HCT116 (cell line): ENCODE measurements around the gene DRG1. TPM values are rescaled to one million over a fixed set of nuclear protein-coding genes. Genes with fewer than 3 reads are reported as not detected.

ENCODE experiments used
- ATAC-seq: fragments of 200-7000 bp; cut with Tn5 transposase; 2 replicates; pipeline ENCODE4 v1.9.1; 2020; ENCODE audit warnings: mild to moderate bottlenecking, moderate library complexity
- BruUV-seq: library from RNA; stranded (reverse); fragments of 400-500 nt; replicated peaks from 2 replicates; lab custom pipeline; 2021; lab: Mats Ljungman, UMichigan
- CTCF ChIA-PET: fragments of 300-600 bp; sonication (Branson Sonifier 250); formaldehyde crosslinking; loops from one replicate; lab custom pipeline; 2021; ENCODE audit warnings: antibody characterized with exemption; lab: Charles Lee
- POLR2A ChIA-PET: fragments of 300-600, 350-600 bp; sonication (Branson Sonifier 250); formaldehyde crosslinking; loops from one replicate; lab custom pipeline; 2021; ENCODE audit warnings: antibody characterized with exemption; lab: Charles Lee
- RAD21 ChIA-PET, 2 experiments: fragments of 300-600 bp; sonication (Branson Sonifier 250); formaldehyde crosslinking; loops; one replicate each; lab custom pipeline; 2023; ENCODE audit warnings: low total read pairs in 2 of 2; ENCODE audit not compliant: uncharacterized antibody in 2 of 2, unreplicated experiment in 2 of 2, low non-redundant PET in 1 of 2; lab: Charles Lee
- DNase-seq: peaks from one replicate; pipeline ENCODE4 v3.0.0-alpha.2; 2010; ENCODE audit warnings: low read depth, low spot score
- H2AFZ ChIP-seq: fragments of 200-600 bp; shearing (Covaris generic), sonication (generic); 2 replicates; pipeline ENCODE4 v1.6.1; 2017; ENCODE audit warnings: low read depth, mixed run types, mixed read lengths, antibody characterized with exemption, low read length; ENCODE audit not compliant: poor library complexity, severe bottlenecking
- H3K27ac ChIP-seq: 2 replicates; pipeline ENCODE4 v1.5.1; 2012; ENCODE audit warnings: low read depth, low read length
- H3K27me3 ChIP-seq: fragments of 200-600 bp; sonication (generic); 2 replicates; pipeline ENCODE4 v1.6.1; 2016; ENCODE audit warnings: mixed run types, low read length, mixed read lengths; ENCODE audit not compliant: insufficient read depth
- H3K36me3 ChIP-seq, 2 experiments: fragments of 200-500 bp in 1 of 2; fragments of 200-600 bp in 1 of 2; sonication (Bioruptor generic) in 1 of 2; sonication (generic) in 1 of 2; 2 replicates each; pipeline versions ENCODE4 v1.5.1 to v1.6.1; 2014 to 2016; ENCODE audit warnings: low read length in 2 of 2, inconsistent platforms in 1 of 2, mixed read lengths in 1 of 2, mixed run types in 1 of 2; ENCODE audit not compliant: insufficient read depth in 2 of 2, control insufficient read depth in 1 of 2
- H3K4me1 ChIP-seq, 2 experiments: fragments of 200-600 bp in 1 of 2; sonication (generic) in 1 of 2; 2 replicates each; pipeline versions ENCODE4 v1.5.1 to v1.6.1; 2012 to 2017; ENCODE audit warnings: low read length in 2 of 2, inconsistent platforms in 1 of 2, mild to moderate bottlenecking in 1 of 2, mixed read lengths in 1 of 2, mixed run types in 1 of 2, moderate library complexity in 1 of 2; ENCODE audit not compliant: insufficient read depth in 2 of 2, control insufficient read depth in 1 of 2
- H3K4me2 ChIP-seq: fragments of 200-600 bp; sonication (generic); 2 replicates; pipeline ENCODE4 v1.6.1; 2017; ENCODE audit warnings: mixed run types, low read length, mixed read lengths
- H3K4me3 ChIP-seq, 2 experiments: fragments of 200-600 bp in 1 of 2; sonication (generic) in 1 of 2; replicated peaks in 1 of 2; 2 replicates each; pipeline ENCODE4 v1.5.1; 2011 to 2016; ENCODE audit warnings: low read length in 2 of 2, control low read depth in 1 of 2, low read depth in 1 of 2, mild to moderate bottlenecking in 1 of 2, mixed read lengths in 1 of 2, mixed run types in 1 of 2
- H3K79me2 ChIP-seq: fragments of 200-600 bp; sonication (generic); 2 replicates; pipeline ENCODE4 v1.6.1; 2017; ENCODE audit warnings: mild to moderate bottlenecking, mixed run types, low read length, moderate library complexity, mixed read lengths; ENCODE audit not compliant: insufficient read depth
- H3K9ac ChIP-seq: fragments of 200-600 bp; sonication (generic); 2 replicates; pipeline ENCODE4 v1.6.1; 2016; ENCODE audit warnings: low read length, mixed read lengths
- H3K9me2 ChIP-seq: fragments of 200-600 bp; sonication (generic), shearing (Covaris generic); 2 replicates; pipeline ENCODE4 v1.6.1; 2017; ENCODE audit warnings: mixed run types, mild to moderate bottlenecking, moderate library complexity; ENCODE audit not compliant: insufficient read depth
- H3K9me3 ChIP-seq, 2 experiments: fragments of 200-500 bp in 1 of 2; fragments of 200-600 bp in 1 of 2; sonication (Bioruptor generic) in 1 of 2; sonication (generic) in 1 of 2; 2 replicates each; pipeline ENCODE4 v1.6.1; 2014 to 2017; ENCODE audit warnings: low read length in 2 of 2, mixed read lengths in 2 of 2, inconsistent platforms in 1 of 2, low read depth in 1 of 2, mild to moderate bottlenecking in 1 of 2, mixed run types in 1 of 2, moderate library complexity in 1 of 2; ENCODE audit not compliant: control insufficient read depth in 1 of 2, insufficient read depth in 1 of 2
- H4K20me1 ChIP-seq: fragments of 200-600 bp; sonication (generic), shearing (Covaris generic); 2 replicates; pipeline ENCODE4 v1.6.1; 2017; ENCODE audit warnings: mixed run types, mild to moderate bottlenecking, moderate library complexity; ENCODE audit not compliant: insufficient read depth
- CTCF ChIP-seq, 3 experiments: fragments of 200-600 bp in 1 of 3; sonication (generic) in 1 of 3; IDR thresholded peaks in 2 of 3; conservative IDR thresholded peaks in 1 of 3; 2 replicates each; pipeline ENCODE4 v1.5.1; 2012 to 2017; ENCODE audit warnings: low read depth in 2 of 3, low read length in 2 of 3, antibody characterized with exemption in 1 of 3, borderline replicate concordance in 1 of 3, control low read depth in 1 of 3, mild to moderate bottlenecking in 1 of 3, mixed read lengths in 1 of 3, mixed run types in 1 of 3, moderate library complexity in 1 of 3; ENCODE audit not compliant: insufficient read depth in 1 of 3
- EZH2 ChIP-seq: fragments of 200-600 bp; sonication (generic); IDR thresholded peaks from 2 replicates; pipeline ENCODE4 v1.6.1; 2017; ENCODE audit warnings: antibody characterized with exemption, mixed run types
- JUND ChIP-seq: IDR thresholded peaks from 2 replicates; pipeline ENCODE4 v1.6.1; 2012
- MAX ChIP-seq: IDR thresholded peaks from 2 replicates; pipeline ENCODE4 v1.6.1; 2012
- POLR2AphosphoS5 ChIP-seq: IDR thresholded peaks from 2 replicates; pipeline ENCODE4 v1.6.1; 2011; ENCODE audit warnings: mild to moderate bottlenecking, low read depth, low read length, moderate library complexity
- RAD21 ChIP-seq: IDR thresholded peaks from 2 replicates; pipeline ENCODE4 v1.6.1; 2012; ENCODE audit warnings: low read depth, mild to moderate bottlenecking
- SIN3A ChIP-seq: IDR thresholded peaks from 2 replicates; pipeline ENCODE4 v1.6.1; 2012; ENCODE audit warnings: low read depth
- TCF7L2 ChIP-seq: IDR thresholded peaks from 2 replicates; pipeline ENCODE4 v1.7.0; 2011; ENCODE audit warnings: borderline replicate concordance, inconsistent platforms; ENCODE audit not compliant: insufficient read depth, insufficient read length; ENCODE audit errors: extremely low read depth
- YY1 ChIP-seq: IDR thresholded peaks from 2 replicates; pipeline ENCODE4 v1.6.1; 2011; ENCODE audit warnings: low read length, low read depth, moderate library complexity, mild to moderate bottlenecking; ENCODE audit not compliant: insufficient replicate concordance; ENCODE audit errors: extremely low read depth
- ZBTB33 ChIP-seq: IDR thresholded peaks from 2 replicates; pipeline ENCODE4 v1.6.1; 2011; ENCODE audit warnings: mild to moderate bottlenecking, low read length, moderate library complexity; ENCODE audit not compliant: insufficient replicate concordance; ENCODE audit errors: extremely low read depth
- intact Hi-C: fragments of 100-400 bp; cut with micrococcal nuclease; formaldehyde crosslinking; loops from 2 replicates; pipeline ENCODE4 v1.10.0; 2022
- total RNA-seq: library from RNA; stranded (reverse); gene quantifications from one replicate; pipeline ENCODE4 v1.2.1, GENCODE V29; 2021; ENCODE audit not compliant: unreplicated experiment

Gene DRG1
- total RNA-seq, 1 experiment from 2014 or later = 68.2 TPM

GRCh38 chr22:31446767-31447166, 47.4 kb downstream of the DRG1 start (continued):
- TF ChIP-seq ZBTB33 (no peak), TCF7L2 (no peak), POLR2AphosphoS5 (no peak), YY1 (no peak), RAD21 (no peak), EZH2 (no peak)

- no peaks in the 10 kb centered on the region for H3K9me3 ChIP-seq
- no peak overlapping the region for H3K27ac ChIP-seq
- BruUV-seq = no TSS peak
- H3K27me3 ChIP-seq = no peaks in the 10 kb centered on the region
- ChIA-PET CTCF (no interaction called here), POLR2A (no interaction called here), RAD21 (no interaction called here)
- no peaks in the 10 kb centered on the region for H3K4me1 ChIP-seq
- H3K4me3 ChIP-seq = no peak overlapping the region
- H4K20me1 ChIP-seq = no peaks in the 10 kb centered on the region
- H3K9me2 ChIP-seq = no peaks in the 10 kb centered on the region
- no peak for ATAC-seq
- H3K79me2 ChIP-seq = no peaks in the 10 kb centered on the region
- no peak overlapping the region for H2AFZ ChIP-seq
- DNase-seq = no peak
- TF ChIP-seq SIN3A (no peak), EZH2 (no peak), JUND (no peak), TCF7L2 (no peak), ZBTB33 (no peak), MAX (no peak), CTCF (IDR thresholded peaks at IDR 0.05 in 2 of 3, conservative IDR thresholded peaks at IDR 0.05 in 1 of 3; ENCODE audit: borderline replicate concordance in 1 of 3, insufficient read depth in 1 of 3, low read depth in 2 of 3, low read length in 2 of 3) (no peak), YY1 (no peak)
- no peak overlapping the region for H3K4me2 ChIP-seq
- H3K36me3 ChIP-seq = peaks cover 8 to 15% of the 10 kb centered on the region in 2 experiments; a peak in 3 of 4 replicates
- no peak overlapping the region for H3K9ac ChIP-seq
- intact Hi-C loops = no loop called here
Observed at GRCh38 chr22:31447337-31447736, 47.9 kb downstream of the DRG1 start.
